Common myeloid progenitor, CD34-positive (primary cell): ENCODE data around the gene ADAP2.

ENCODE experiments used
- CTCF ChIA-PET: fragments of 350-600 bp; sonication (Branson Sonifier 250); formaldehyde crosslinking; loops from one replicate; lab custom pipeline; 2021; ENCODE audit warnings: antibody characterized with exemption; lab: Charles Lee
- POLR2A ChIA-PET: fragments of 350-600 bp; sonication (Branson Sonifier 250); formaldehyde crosslinking; loops from one replicate; lab custom pipeline; 2021; ENCODE audit warnings: antibody characterized with exemption; lab: Charles Lee
- DNase-seq, 3 donors: peaks; one replicate each; pipeline versions ENCODE4 v3.0.0 to v3.0.0-alpha.2; 2013
- H3K27ac ChIP-seq, 2 experiments: 1 replicate in 1 of 2; 2 replicates in 1 of 2; pipeline ENCODE4 v1.7.0; 2013; ENCODE audit warnings: inconsistent platforms in 2 of 2, low read length in 2 of 2, mild to moderate bottlenecking in 2 of 2, low read depth in 1 of 2, moderate library complexity in 1 of 2; ENCODE audit not compliant: severe bottlenecking in 2 of 2, insufficient read depth in 1 of 2, poor library complexity in 1 of 2
- H3K27me3 ChIP-seq, 5 experiments: replicated peaks in 2 of 5; 1 replicate in 3 of 5; 2 replicates in 2 of 5; pipeline versions ENCODE4 v1.6.1 to v1.7.0; 2013; ENCODE audit warnings: low read length in 4 of 5, mild to moderate bottlenecking in 2 of 5, moderate library complexity in 2 of 5, inconsistent platforms in 1 of 5; ENCODE audit not compliant: insufficient read depth in 5 of 5, control insufficient read depth in 4 of 5
- H3K36me3 ChIP-seq, 4 experiments: 1 replicate in 2 of 4; 2 replicates in 2 of 4; pipeline versions ENCODE4 v1.6.1 to v1.7.0; 2013; ENCODE audit warnings: low read length in 3 of 4, control low read depth in 1 of 4, mild to moderate bottlenecking in 1 of 4; ENCODE audit not compliant: control insufficient read depth in 4 of 4, insufficient read depth in 4 of 4
- H3K4me1 ChIP-seq, 4 experiments: 1 replicate in 3 of 4; 2 replicates in 1 of 4; pipeline versions ENCODE4 v1.6.1 to v1.7.1; 2013; ENCODE audit warnings: low read length in 3 of 4, mild to moderate bottlenecking in 3 of 4, control low read depth in 1 of 4, inconsistent platforms in 1 of 4, moderate library complexity in 1 of 4; ENCODE audit not compliant: control insufficient read depth in 4 of 4, insufficient read depth in 4 of 4; ENCODE audit errors: control extremely low read depth in 1 of 4
- H3K4me3 ChIP-seq, 7 experiments: 1 replicate in 4 of 7; 2 replicates in 3 of 7; pipeline versions ENCODE4 v1.5.1 to v1.7.0; 2013; ENCODE audit warnings: mild to moderate bottlenecking in 7 of 7, low read length in 6 of 7, moderate library complexity in 6 of 7, inconsistent platforms in 2 of 7, low read depth in 2 of 7, control low read depth in 1 of 7; ENCODE audit not compliant: insufficient read depth in 4 of 7, control insufficient read depth in 1 of 7; ENCODE audit errors: extremely low read depth in 1 of 7
- H3K9me3 ChIP-seq, 5 experiments: 1 replicate in 4 of 5; 2 replicates in 1 of 5; pipeline versions ENCODE4 v1.6.1 to v1.7.1; 2013; ENCODE audit warnings: low read length in 4 of 5, mild to moderate bottlenecking in 2 of 5, inconsistent platforms in 1 of 5, low read depth in 1 of 5, moderate library complexity in 1 of 5; ENCODE audit not compliant: control insufficient read depth in 4 of 5, insufficient read depth in 2 of 5; ENCODE audit errors: control extremely low read depth in 1 of 5
- WGBS: methylation state at CpG from one replicate; pipeline ENCODE4 v1.1.5; 2013; ENCODE audit not compliant: insufficient coverage; 5-methylcytosine and 5-hydroxymethylcytosine counted together

The ADAP2 gene

GRCh38 chr17:30947796-30948195 is 26.1 kb downstream of the ADAP2 start:
- Histone ChIP-seq H3K36me3 (no peaks in the 10 kb centered on the region), H3K4me1 (peaks cover 2 to 14% (median 12%) of the 10 kb centered on the region in 4 experiments), H3K27ac (no peak overlapping the region), H3K9me3 (no peaks in the 10 kb centered on the region), H3K27me3 (no peaks in the 10 kb centered on the region), H3K4me3 (no peak overlapping the region)
- ChIA-PET POLR2A (no interaction called here), CTCF (interaction anchor here (1.6 kb wide), 1 partner anchor 9 kb away, joined by 7 read pairs; no protein-coding TSS in a partner anchor)
- DNase-seq, result no peak
- WGBS, result 100% methylated on average over 1 of the region's 5 CpGs

GRCh38 chr17:30950189-30950588 is 28.4 kb downstream of the ADAP2 start:
- Histone ChIP-seq H3K27ac (no peak overlapping the region), H3K9me3 (no peaks in the 10 kb centered on the region), H3K27me3 (no peaks in the 10 kb centered on the region), H3K36me3 (no peaks in the 10 kb centered on the region), H3K4me1 (peaks cover 3 to 34% (median 26%) of the 10 kb centered on the region in 4 experiments), H3K4me3 (no peak overlapping the region)
- WGBS, result 94% methylated on average over 3 of the region's 5 CpGs
- ChIA-PET CTCF (no interaction called here), POLR2A (no interaction called here)
- no peak for DNase-seq

GRCh38 chr17:30950669-30951399 is 29.1 kb downstream of the ADAP2 start:
- Histone ChIP-seq H3K4me3 (no peak overlapping the region), H3K27ac (no peak overlapping the region), H3K27me3 (no peaks in the 10 kb centered on the region), H3K36me3 (no peaks in the 10 kb centered on the region), H3K4me1 (peaks cover 3 to 34% (median 26%) of the 10 kb centered on the region in 4 experiments), H3K9me3 (no peaks in the 10 kb centered on the region)
- peak in 2 of 3 donors; percentile 69 to 71 for DNase-seq
- POLR2A ChIA-PET, result no interaction called here
- WGBS, result 70% methylated on average over 5 of the region's 9 CpGs
- CTCF ChIA-PET, result interaction anchor here (1.2 kb wide), 1 partner anchor 34 kb away, joined by 4 read pairs; no protein-coding TSS in a partner anchor

DNA sequence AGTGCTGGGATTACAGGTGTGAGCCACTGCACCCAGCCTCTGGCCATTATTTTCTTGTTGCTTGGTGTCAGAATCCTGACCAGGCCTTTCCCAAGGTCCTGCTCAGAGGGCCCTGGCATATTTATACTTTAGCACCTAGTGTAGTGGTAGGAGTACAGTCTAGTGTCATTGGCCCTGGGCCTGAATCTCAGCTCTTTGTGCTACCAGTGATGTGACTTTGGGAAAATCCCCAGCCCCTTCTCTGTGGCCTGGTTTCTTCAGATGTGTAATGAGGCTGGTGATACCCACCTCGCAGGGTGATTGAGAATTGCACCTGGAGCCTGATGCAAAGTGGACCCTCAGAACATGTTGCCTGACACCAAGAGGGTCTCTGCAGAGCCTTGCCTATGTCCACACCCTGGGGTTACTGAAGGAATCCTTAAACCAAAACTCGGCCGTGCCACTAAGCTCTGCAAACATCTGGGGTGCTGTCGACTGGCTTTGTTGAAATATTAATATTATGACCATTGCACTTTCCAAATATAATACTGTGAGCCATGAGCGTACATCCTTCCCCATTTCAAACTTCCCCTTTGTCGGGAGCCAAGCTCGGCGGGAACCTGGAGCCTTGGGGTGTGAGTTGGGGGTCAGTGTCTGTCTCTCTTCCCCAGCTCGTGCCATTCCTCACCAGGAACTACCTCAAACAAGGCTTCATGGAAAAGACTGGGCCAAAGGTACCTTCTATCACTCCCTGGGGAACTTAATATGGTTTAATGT is 31.1 kb downstream of the ADAP2 start:
- WGBS, result 45% methylated on average over 1 of the region's 9 CpGs
- H3K27ac ChIP-seq, result no peak overlapping the region
- CTCF ChIA-PET, result interaction anchor here (0.8 to 0.9 kb wide), 2 partner anchors 8 to 16 kb away, joined by 3 to 5 read pairs; no protein-coding TSS in a partner anchor

GRCh38 chr17:30954046-30954830 is 32.5 kb downstream of the ADAP2 start:
- ChIA-PET POLR2A (no interaction called here), CTCF (interaction anchor here (1.1 to 1.2 kb wide), 2 partner anchors 14 to 16 kb away, joined by 3 read pairs; partner anchors contain the start of gene RNF135)
- Histone ChIP-seq H3K36me3 (no peaks in the 10 kb centered on the region), H3K27ac (no peak overlapping the region), H3K4me3 (no peak overlapping the region), H3K4me1 (peaks cover 3 to 54% (median 30%) of the 10 kb centered on the region in 4 experiments), H3K27me3 (no peaks in the 10 kb centered on the region), H3K9me3 (no peaks in the 10 kb centered on the region)
- peak in 2 of 3 donors; percentile 45 to 55 for DNase-seq
- 100% methylated on average over 3 of the region's 6 CpGs for WGBS

More for the DNA sequence above, 31.1 kb downstream of the ADAP2 start:
- Histone ChIP-seq H3K9me3 (no peaks in the 10 kb centered on the region), H3K36me3 (no peaks in the 10 kb centered on the region), H3K27me3 (no peaks in the 10 kb centered on the region), H3K4me1 (peaks cover 3 to 52% (median 26%) of the 10 kb centered on the region in 4 experiments), H3K4me3 (peak overlapping the region in 1 of 7 experiments; percentile 30)
- DNase-seq, result peak in 2 of 3 donors; percentile 52 to 60
- POLR2A ChIA-PET, result no interaction called here

DNA sequence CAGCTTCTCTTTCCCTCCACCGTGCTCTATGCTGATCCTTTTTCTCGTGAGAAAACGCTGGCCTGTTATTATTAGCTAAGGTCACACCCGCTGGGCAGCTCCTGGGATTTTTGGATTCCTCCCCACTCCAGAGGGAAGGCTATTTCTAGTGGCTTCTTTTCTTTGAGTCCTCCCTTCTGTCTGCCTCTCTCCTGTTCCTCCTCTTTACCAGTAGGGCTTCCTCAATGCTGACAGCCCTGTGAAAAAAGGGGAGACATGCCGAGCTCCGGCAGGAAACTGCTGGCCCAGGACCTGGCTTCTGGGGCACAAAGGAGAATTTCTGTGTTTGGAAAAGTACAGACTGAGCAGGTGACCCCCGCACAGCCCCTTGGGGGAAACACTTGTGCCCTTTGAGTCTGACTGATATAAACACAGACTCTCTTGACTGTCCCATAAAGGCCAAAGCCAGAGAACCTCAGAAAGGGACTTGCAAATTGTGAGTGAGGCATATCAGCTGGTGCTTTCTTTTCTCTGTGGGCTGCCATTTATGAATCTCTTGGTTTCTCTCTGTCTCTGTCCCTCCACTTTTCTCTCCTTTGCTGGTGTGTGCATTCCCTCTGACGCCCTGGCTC is 35.1 kb downstream of the ADAP2 start:
- Histone ChIP-seq H3K27me3 (no peaks in the 10 kb centered on the region), H3K9me3 (no peaks in the 10 kb centered on the region), H3K36me3 (no peaks in the 10 kb centered on the region), H3K4me3 (no peak overlapping the region), H3K27ac (no peak overlapping the region), H3K4me1 (peaks cover 3 to 54% (median 25%) of the 10 kb centered on the region in 4 experiments)
- POLR2A ChIA-PET, result no interaction called here
- DNase-seq, result no peak
- WGBS, result 70% methylated on average over 6 of the region's 8 CpGs
- CTCF ChIA-PET, result interaction anchor here (0.7 to 1.4 kb wide), 3 partner anchors 9 to 34 kb away, joined by 3 to 7 read pairs (median 4); partner anchors contain the start of gene RNF135
